ENCODE results near the gene SLC22A8. TPM values are rescaled to one million over a fixed set of nuclear protein-coding genes. Genes with fewer than 3 reads are reported as not detected.

The SLC22A8 gene
- total RNA-seq, 4 donors from 2014 or later = not detected

DNA sequence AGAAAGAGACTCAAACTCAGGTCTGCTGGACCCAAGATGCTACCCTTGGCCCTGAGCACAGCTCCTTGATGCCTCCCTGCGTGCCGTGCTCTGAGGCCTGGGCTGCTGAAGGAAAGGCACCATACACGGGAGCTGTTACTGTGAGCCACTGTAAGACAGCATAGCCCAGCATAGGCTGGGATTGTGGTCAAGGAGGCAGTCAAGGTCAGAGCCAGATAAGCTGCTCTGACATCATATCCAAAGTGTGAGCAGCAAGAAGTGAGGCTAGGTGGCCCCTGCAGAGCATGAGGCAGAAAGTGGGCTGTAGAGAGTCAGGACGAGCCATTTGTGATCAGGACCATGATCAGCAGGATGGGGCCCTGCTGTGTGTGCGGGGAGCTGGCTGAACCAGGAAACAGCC is 7.7 kb downstream of the SLC22A8 start:
- TF ChIP-seq, protein P1, sequence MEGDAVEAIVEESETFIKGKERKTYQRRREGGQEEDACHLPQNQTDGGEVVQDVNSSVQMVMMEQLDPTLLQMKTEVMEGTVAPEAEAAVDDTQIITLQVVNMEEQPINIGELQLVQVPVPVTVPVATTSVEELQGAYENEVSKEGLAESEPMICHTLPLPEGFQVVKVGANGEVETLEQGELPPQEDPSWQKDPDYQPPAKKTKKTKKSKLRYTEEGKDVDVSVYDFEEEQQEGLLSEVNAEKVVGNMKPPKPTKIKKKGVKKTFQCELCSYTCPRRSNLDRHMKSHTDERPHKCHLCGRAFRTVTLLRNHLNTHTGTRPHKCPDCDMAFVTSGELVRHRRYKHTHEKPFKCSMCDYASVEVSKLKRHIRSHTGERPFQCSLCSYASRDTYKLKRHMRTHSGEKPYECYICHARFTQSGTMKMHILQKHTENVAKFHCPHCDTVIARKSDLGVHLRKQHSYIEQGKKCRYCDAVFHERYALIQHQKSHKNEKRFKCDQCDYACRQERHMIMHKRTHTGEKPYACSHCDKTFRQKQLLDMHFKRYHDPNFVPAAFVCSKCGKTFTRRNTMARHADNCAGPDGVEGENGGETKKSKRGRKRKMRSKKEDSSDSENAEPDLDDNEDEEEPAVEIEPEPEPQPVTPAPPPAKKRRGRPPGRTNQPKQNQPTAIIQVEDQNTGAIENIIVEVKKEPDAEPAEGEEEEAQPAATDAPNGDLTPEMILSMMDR (IDR thresholded peaks at IDR 0.05) = no peak
- TF ChIP-seq POLR2A (IDR thresholded peaks at IDR 0.05) = no peak
- no peak for DNase-seq
- WGBS, 2 donors = 80 to 82% methylated on average over 2 to 4 of the region's 5 CpGs

DNA sequence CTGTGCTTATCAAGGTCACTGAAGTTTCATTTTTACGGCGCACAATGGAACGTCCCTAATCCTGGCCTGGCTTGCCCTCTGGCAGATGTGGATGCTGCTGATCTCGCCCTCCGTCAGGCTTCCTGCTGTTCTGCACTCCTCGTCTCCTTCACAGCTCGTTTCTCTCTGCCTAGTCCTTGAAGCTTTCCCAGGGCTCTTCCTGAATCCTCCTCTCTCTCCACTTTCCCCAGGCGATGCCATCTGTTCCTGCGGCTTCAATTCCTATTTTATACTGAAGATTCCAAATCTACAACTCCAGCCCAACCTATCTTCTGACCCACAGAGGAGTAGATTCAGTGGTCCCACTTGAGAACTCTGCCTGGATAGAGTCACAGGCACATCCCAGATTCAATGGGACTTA is 14.2 kb downstream of the SLC22A8 start:
- H3K4me3 ChIP-seq = no peak overlapping the region
- TF ChIP-seq, protein P1 (IDR thresholded peaks at IDR 0.05) = no peak
- TF ChIP-seq POLR2A (IDR thresholded peaks at IDR 0.05) = no peak
- intact Hi-C loops (cut with DNase I) = no loop called here
- no peaks in the 10 kb centered on the region for H3K36me3 ChIP-seq
- H3K9me3 ChIP-seq = no peaks in the 10 kb centered on the region
- no peak overlapping the region for H3K27ac ChIP-seq
- no peaks in the 10 kb centered on the region for H3K27me3 ChIP-seq
- DNase-seq = no peak
- H3K4me1 ChIP-seq = peaks cover 0 to 7% (median 0%) of the 10 kb centered on the region in 3 donors
- WGBS, 2 donors = 67 to 84% methylated on average over 9 of the region's 9 CpGs

More for the DNA sequence above, 7.7 kb downstream of the SLC22A8 start:
- Histone ChIP-seq H3K27me3 (no peaks in the 10 kb centered on the region), H3K4me3 (no peak overlapping the region), H3K9me3 (no peaks in the 10 kb centered on the region), H3K27ac (no peak overlapping the region), H3K36me3 (no peaks in the 10 kb centered on the region), H3K4me1 (no peaks in the 10 kb centered on the region)
- intact Hi-C loops (cut with DNase I) = no loop called here

DNA sequence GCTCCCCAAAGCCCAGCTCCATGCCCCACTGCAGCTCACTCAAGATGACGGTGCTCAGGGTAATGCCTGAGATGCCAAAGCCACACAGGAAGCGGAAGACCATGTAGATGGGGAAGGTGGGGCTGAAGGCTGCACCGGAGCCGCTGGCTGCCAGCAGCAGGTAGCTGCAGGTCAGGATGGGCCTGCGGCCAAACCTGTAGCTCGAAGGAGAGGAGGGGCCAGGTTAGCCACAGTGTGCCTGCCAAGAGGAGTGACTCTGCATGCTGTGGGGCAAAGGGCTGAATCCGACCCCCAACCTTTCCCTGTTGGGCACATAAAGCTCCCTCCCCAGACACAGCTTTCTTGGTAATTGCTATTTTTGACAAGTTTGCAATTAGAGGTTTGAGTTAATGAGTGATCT is 16.0 kb downstream of the SLC22A8 start:
- Histone ChIP-seq H3K4me1 (peaks cover 0 to 7% (median 0%) of the 10 kb centered on the region in 3 donors), H3K9me3 (no peaks in the 10 kb centered on the region)
- no peak for DNase-seq

DNA sequence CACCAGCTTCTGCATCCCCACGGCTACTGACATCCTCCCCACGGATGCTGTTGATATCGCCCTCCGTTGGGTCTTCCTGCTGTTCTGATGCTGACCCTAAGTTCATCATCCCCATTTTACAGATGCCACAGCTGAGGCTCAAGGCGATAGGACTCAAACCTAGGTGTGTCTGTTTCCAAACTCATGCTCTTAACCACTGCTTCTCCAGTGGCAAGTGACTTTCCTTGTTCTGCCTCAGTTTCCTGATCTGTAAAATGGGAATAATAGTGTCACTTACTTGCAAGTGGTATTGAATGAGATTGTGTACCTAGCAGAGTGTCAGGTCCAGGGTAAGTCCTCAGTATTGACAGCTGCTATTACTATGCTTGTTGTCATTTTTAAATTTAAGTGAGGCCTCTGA is 16.5 kb downstream of the SLC22A8 start:
- Histone ChIP-seq H3K36me3 (no peaks in the 10 kb centered on the region), H3K4me1 (peaks cover 0 to 7% (median 0%) of the 10 kb centered on the region in 3 donors), H3K9me3 (no peaks in the 10 kb centered on the region), H3K4me3 (no peak overlapping the region), H3K27me3 (no peaks in the 10 kb centered on the region), H3K27ac (no peak overlapping the region)
- no peak for DNase-seq
- intact Hi-C loops (cut with DNase I) = no loop called here
- TF ChIP-seq POLR2A (IDR thresholded peaks at IDR 0.05) = no peak
- TF ChIP-seq, protein P1 (IDR thresholded peaks at IDR 0.05) = no peak
- WGBS, 2 donors = 95% methylated on average over 5 of the region's 5 CpGs

More for the DNA sequence above, 16.0 kb downstream of the SLC22A8 start:
- WGBS, 2 donors = 28 to 38% methylated on average over 1 to 4 of the region's 7 CpGs
- TF ChIP-seq, protein P1 (IDR thresholded peaks at IDR 0.05) = no peak
- no peak for TF ChIP-seq POLR2A (IDR thresholded peaks at IDR 0.05)
- Histone ChIP-seq H3K36me3 (no peaks in the 10 kb centered on the region), H3K27ac (no peak overlapping the region), H3K4me3 (no peak overlapping the region), H3K27me3 (no peaks in the 10 kb centered on the region)
- intact Hi-C loops (cut with DNase I) = no loop called here

DNA sequence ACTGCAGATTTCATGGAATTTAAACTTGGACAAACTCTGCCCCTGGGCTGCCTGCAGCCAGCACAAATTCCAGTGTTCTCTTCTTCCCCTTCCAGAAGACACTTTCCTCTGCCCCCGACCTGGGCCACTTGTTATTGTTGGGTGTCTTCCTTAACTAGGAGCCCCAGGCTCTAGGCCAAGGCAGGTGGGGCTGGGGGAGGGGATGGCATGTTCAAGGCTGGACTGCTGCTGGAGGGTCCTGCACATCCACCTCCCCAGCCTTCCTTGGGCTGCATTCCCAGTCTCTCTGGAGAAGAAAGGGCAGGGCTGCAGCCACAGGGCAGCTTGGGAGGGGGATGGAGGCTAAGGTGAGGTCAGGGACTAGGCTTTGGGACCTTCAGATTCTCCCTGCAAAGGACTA is 19.4 kb downstream of the SLC22A8 start:
- no peak for TF ChIP-seq POLR2A (IDR thresholded peaks at IDR 0.05)
- TF ChIP-seq, protein P1 (IDR thresholded peaks at IDR 0.05) = no peak
- Histone ChIP-seq H3K36me3 (no peaks in the 10 kb centered on the region), H3K4me1 (peaks cover 0 to 7% (median 0%) of the 10 kb centered on the region in 3 donors), H3K27me3 (no peaks in the 10 kb centered on the region), H3K27ac (no peak overlapping the region), H3K9me3 (no peaks in the 10 kb centered on the region), H3K4me3 (no peak overlapping the region)
- no peak for DNase-seq
- WGBS, 2 donors = 11% methylated on average over 1 of the region's 1 CpG; no CpG with 5 or more reads in 1 of the 2 donors
- intact Hi-C loops (cut with DNase I) = no loop called here

Data from esophagus squamous epithelium (tissue), 5 donors.